Testis (tissue), 2 donors: ENCODE results near the gene ENAH.

Experiments
- POLR2A ChIP-seq: fragments of 450-650 bp; IDR thresholded peaks from one replicate; pipeline ENCODE4 v1.6.1; 2017; ENCODE audit warnings: antibody characterized with exemption, mild to moderate bottlenecking, moderate library complexity
- TF ChIP-seq, protein P1 (sequence below), 3 experiments: fragments of 450-650 bp in 2 of 3; fragments of 200-600 bp in 1 of 3; sonication (generic) in 1 of 3; IDR thresholded peaks; one replicate each; pipeline ENCODE4 v1.5.1; 2016 to 2019; ENCODE audit warnings: antibody characterized with exemption in 3 of 3, mild to moderate bottlenecking in 2 of 3, moderate library complexity in 1 of 3

DNA sequence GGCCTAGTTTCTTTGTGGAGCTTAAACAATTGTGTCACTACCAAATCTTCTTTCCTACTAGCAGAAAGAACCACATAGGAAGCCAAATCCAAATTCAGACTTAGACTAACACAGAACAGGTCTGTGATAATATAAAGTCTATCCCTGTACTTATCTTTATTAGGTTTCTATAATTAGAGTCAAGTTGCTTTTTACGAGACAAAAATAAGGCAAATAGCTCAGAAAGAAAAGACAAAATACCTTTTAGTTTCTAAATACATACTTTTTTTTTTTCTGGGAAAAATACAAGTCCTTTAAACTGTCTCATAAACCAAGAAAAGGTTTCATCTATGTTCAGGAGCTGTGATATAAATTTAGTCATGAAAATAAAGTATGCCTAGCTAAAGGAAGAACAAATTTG, 146.2 kb downstream of the ENAH start:
- no peak for TF ChIP-seq POLR2A
- TF ChIP-seq, protein P1, sequence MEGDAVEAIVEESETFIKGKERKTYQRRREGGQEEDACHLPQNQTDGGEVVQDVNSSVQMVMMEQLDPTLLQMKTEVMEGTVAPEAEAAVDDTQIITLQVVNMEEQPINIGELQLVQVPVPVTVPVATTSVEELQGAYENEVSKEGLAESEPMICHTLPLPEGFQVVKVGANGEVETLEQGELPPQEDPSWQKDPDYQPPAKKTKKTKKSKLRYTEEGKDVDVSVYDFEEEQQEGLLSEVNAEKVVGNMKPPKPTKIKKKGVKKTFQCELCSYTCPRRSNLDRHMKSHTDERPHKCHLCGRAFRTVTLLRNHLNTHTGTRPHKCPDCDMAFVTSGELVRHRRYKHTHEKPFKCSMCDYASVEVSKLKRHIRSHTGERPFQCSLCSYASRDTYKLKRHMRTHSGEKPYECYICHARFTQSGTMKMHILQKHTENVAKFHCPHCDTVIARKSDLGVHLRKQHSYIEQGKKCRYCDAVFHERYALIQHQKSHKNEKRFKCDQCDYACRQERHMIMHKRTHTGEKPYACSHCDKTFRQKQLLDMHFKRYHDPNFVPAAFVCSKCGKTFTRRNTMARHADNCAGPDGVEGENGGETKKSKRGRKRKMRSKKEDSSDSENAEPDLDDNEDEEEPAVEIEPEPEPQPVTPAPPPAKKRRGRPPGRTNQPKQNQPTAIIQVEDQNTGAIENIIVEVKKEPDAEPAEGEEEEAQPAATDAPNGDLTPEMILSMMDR (IDR thresholded peaks at IDR 0.05): no peak
